HCT116 (cell line): ENCODE measurements around the gene ANKRD24. TPM values are rescaled to one million over a fixed set of nuclear protein-coding genes. Genes with fewer than 3 reads are reported as not detected.
"Not testable (repeated sequence)": the region's sequence is repeated elsewhere in the genome, so short reads cannot be mapped to it uniquely, and the experiment has no call there.

Experiments used
- ATAC-seq: fragments of 200-7000 bp; cut with Tn5 transposase; 2 replicates; pipeline ENCODE4 v1.9.1; 2020; ENCODE audit warnings: mild to moderate bottlenecking, moderate library complexity
- BruUV-seq: library from RNA; stranded (reverse); fragments of 400-500 nt; replicated peaks from 2 replicates; lab custom pipeline; 2021; lab: Mats Ljungman, UMichigan
- CTCF ChIA-PET: fragments of 300-600 bp; sonication (Branson Sonifier 250); formaldehyde crosslinking; loops from one replicate; lab custom pipeline; 2021; ENCODE audit warnings: antibody characterized with exemption; lab: Charles Lee
- POLR2A ChIA-PET: fragments of 300-600, 350-600 bp; sonication (Branson Sonifier 250); formaldehyde crosslinking; loops from one replicate; lab custom pipeline; 2021; ENCODE audit warnings: antibody characterized with exemption; lab: Charles Lee
- RAD21 ChIA-PET, 2 experiments: fragments of 300-600 bp; sonication (Branson Sonifier 250); formaldehyde crosslinking; loops; one replicate each; lab custom pipeline; 2023; ENCODE audit warnings: low total read pairs in 2 of 2; ENCODE audit not compliant: uncharacterized antibody in 2 of 2, unreplicated experiment in 2 of 2, low non-redundant PET in 1 of 2; lab: Charles Lee
- DNase-seq: peaks from one replicate; pipeline ENCODE4 v3.0.0-alpha.2; 2010; ENCODE audit warnings: low read depth, low spot score
- H2AFZ ChIP-seq: fragments of 200-600 bp; shearing (Covaris generic), sonication (generic); 2 replicates; pipeline ENCODE4 v1.6.1; 2017; ENCODE audit warnings: low read depth, mixed run types, mixed read lengths, antibody characterized with exemption, low read length; ENCODE audit not compliant: poor library complexity, severe bottlenecking
- H3K27ac ChIP-seq: 2 replicates; pipeline ENCODE4 v1.5.1; 2012; ENCODE audit warnings: low read depth, low read length
- H3K27me3 ChIP-seq: fragments of 200-600 bp; sonication (generic); 2 replicates; pipeline ENCODE4 v1.6.1; 2016; ENCODE audit warnings: mixed run types, low read length, mixed read lengths; ENCODE audit not compliant: insufficient read depth
- H3K36me3 ChIP-seq, 2 experiments: fragments of 200-500 bp in 1 of 2; fragments of 200-600 bp in 1 of 2; sonication (Bioruptor generic) in 1 of 2; sonication (generic) in 1 of 2; 2 replicates each; pipeline versions ENCODE4 v1.5.1 to v1.6.1; 2014 to 2016; ENCODE audit warnings: low read length in 2 of 2, inconsistent platforms in 1 of 2, mixed read lengths in 1 of 2, mixed run types in 1 of 2; ENCODE audit not compliant: insufficient read depth in 2 of 2, control insufficient read depth in 1 of 2
- H3K4me1 ChIP-seq, 2 experiments: fragments of 200-600 bp in 1 of 2; sonication (generic) in 1 of 2; 2 replicates each; pipeline versions ENCODE4 v1.5.1 to v1.6.1; 2012 to 2017; ENCODE audit warnings: low read length in 2 of 2, inconsistent platforms in 1 of 2, mild to moderate bottlenecking in 1 of 2, mixed read lengths in 1 of 2, mixed run types in 1 of 2, moderate library complexity in 1 of 2; ENCODE audit not compliant: insufficient read depth in 2 of 2, control insufficient read depth in 1 of 2
- H3K4me2 ChIP-seq: fragments of 200-600 bp; sonication (generic); 2 replicates; pipeline ENCODE4 v1.6.1; 2017; ENCODE audit warnings: mixed run types, low read length, mixed read lengths
- H3K4me3 ChIP-seq, 2 experiments: fragments of 200-600 bp in 1 of 2; sonication (generic) in 1 of 2; replicated peaks in 1 of 2; 2 replicates each; pipeline ENCODE4 v1.5.1; 2011 to 2016; ENCODE audit warnings: low read length in 2 of 2, control low read depth in 1 of 2, low read depth in 1 of 2, mild to moderate bottlenecking in 1 of 2, mixed read lengths in 1 of 2, mixed run types in 1 of 2
- H3K79me2 ChIP-seq: fragments of 200-600 bp; sonication (generic); 2 replicates; pipeline ENCODE4 v1.6.1; 2017; ENCODE audit warnings: mild to moderate bottlenecking, mixed run types, low read length, moderate library complexity, mixed read lengths; ENCODE audit not compliant: insufficient read depth
- H3K9ac ChIP-seq: fragments of 200-600 bp; sonication (generic); 2 replicates; pipeline ENCODE4 v1.6.1; 2016; ENCODE audit warnings: low read length, mixed read lengths
- H3K9me2 ChIP-seq: fragments of 200-600 bp; sonication (generic), shearing (Covaris generic); 2 replicates; pipeline ENCODE4 v1.6.1; 2017; ENCODE audit warnings: mixed run types, mild to moderate bottlenecking, moderate library complexity; ENCODE audit not compliant: insufficient read depth
- H3K9me3 ChIP-seq, 2 experiments: fragments of 200-500 bp in 1 of 2; fragments of 200-600 bp in 1 of 2; sonication (Bioruptor generic) in 1 of 2; sonication (generic) in 1 of 2; 2 replicates each; pipeline ENCODE4 v1.6.1; 2014 to 2017; ENCODE audit warnings: low read length in 2 of 2, mixed read lengths in 2 of 2, inconsistent platforms in 1 of 2, low read depth in 1 of 2, mild to moderate bottlenecking in 1 of 2, mixed run types in 1 of 2, moderate library complexity in 1 of 2; ENCODE audit not compliant: control insufficient read depth in 1 of 2, insufficient read depth in 1 of 2
- H4K20me1 ChIP-seq: fragments of 200-600 bp; sonication (generic), shearing (Covaris generic); 2 replicates; pipeline ENCODE4 v1.6.1; 2017; ENCODE audit warnings: mixed run types, mild to moderate bottlenecking, moderate library complexity; ENCODE audit not compliant: insufficient read depth
- CEBPB ChIP-seq: IDR thresholded peaks from 2 replicates; pipeline ENCODE4 v1.6.1; 2012; ENCODE audit warnings: low read depth
- EZH2phosphoT487 ChIP-seq: fragments of 200-600 bp; IDR thresholded peaks from 2 replicates; pipeline ENCODE4 v1.6.1; 2018; ENCODE audit warnings: antibody characterized with exemption, borderline replicate concordance
- JUND ChIP-seq: IDR thresholded peaks from 2 replicates; pipeline ENCODE4 v1.6.1; 2012
- POLR2A ChIP-seq: IDR thresholded peaks from 2 replicates; pipeline ENCODE4 v1.7.0; 2011; ENCODE audit warnings: borderline replicate concordance; ENCODE audit not compliant: insufficient read depth, insufficient read length; ENCODE audit errors: extremely low read depth
- SP1 ChIP-seq: IDR thresholded peaks from 2 replicates; pipeline ENCODE4 v1.6.1; 2012; ENCODE audit warnings: low read depth
- intact Hi-C: fragments of 100-400 bp; cut with micrococcal nuclease; formaldehyde crosslinking; loops from 2 replicates; pipeline ENCODE4 v1.10.0; 2022
- total RNA-seq: library from RNA; stranded (reverse); gene quantifications from one replicate; pipeline ENCODE4 v1.2.1, GENCODE V29; 2021; ENCODE audit not compliant: unreplicated experiment
- TF ChIP-seq, protein P1 (sequence below): IDR thresholded peaks from 2 replicates; pipeline ENCODE4 v1.6.1; 2012; ENCODE audit warnings: low read depth
- TF ChIP-seq, protein P2 (sequence below): IDR thresholded peaks from 2 replicates; pipeline ENCODE4 v1.6.1; 2012

Gene ANKRD24
- total RNA-seq, 1 experiment from 2014 or later = 1.7 TPM

DNA sequence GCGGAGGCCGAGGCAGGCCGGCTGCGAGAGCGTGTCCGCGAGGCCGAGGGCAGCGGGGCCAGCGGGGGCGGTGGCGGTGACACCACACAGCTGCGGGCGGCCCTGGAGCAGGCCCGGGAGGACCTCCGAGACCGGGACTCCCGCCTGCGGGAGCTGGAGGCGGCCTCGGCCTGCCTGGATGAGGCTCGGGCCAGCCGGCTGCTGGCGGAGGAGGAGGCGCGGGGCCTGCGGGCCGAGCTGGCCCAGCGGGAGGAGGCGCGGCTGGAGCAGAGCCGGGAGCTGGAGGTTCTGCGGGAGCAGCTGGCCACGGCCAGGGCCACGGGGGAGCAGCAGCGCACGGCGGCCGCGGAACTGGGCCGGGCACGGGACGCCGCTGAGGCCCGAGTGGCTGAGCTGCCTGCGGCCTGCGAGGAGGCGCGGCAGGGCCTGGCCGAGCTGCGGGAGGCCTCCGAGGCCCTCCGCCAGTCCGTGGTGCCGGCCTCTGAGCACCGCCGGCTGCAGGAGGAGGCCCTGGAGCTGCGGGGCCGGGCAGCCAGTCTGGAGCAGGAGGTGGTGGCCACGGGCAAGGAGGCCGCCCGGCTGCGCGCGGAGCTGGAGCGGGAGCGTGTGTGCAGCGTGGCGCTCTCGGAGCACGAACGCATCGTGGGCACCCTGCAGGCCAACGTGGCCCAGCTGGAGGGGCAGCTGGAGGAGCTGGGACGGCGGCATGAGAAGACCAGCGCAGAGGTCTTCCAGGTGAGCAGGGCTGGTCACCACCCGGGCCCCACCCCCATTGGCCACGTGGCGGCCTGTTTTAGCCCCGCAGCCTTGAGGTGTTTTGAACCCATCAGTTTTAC is 35.2 kb downstream of the ANKRD24 start (continued):
- TF ChIP-seq CEBPB (no peak), SP1 (no peak), POLR2A (no peak), JUND (no peak), EZH2phosphoT487 (no peak)
- TF ChIP-seq, protein P1, sequence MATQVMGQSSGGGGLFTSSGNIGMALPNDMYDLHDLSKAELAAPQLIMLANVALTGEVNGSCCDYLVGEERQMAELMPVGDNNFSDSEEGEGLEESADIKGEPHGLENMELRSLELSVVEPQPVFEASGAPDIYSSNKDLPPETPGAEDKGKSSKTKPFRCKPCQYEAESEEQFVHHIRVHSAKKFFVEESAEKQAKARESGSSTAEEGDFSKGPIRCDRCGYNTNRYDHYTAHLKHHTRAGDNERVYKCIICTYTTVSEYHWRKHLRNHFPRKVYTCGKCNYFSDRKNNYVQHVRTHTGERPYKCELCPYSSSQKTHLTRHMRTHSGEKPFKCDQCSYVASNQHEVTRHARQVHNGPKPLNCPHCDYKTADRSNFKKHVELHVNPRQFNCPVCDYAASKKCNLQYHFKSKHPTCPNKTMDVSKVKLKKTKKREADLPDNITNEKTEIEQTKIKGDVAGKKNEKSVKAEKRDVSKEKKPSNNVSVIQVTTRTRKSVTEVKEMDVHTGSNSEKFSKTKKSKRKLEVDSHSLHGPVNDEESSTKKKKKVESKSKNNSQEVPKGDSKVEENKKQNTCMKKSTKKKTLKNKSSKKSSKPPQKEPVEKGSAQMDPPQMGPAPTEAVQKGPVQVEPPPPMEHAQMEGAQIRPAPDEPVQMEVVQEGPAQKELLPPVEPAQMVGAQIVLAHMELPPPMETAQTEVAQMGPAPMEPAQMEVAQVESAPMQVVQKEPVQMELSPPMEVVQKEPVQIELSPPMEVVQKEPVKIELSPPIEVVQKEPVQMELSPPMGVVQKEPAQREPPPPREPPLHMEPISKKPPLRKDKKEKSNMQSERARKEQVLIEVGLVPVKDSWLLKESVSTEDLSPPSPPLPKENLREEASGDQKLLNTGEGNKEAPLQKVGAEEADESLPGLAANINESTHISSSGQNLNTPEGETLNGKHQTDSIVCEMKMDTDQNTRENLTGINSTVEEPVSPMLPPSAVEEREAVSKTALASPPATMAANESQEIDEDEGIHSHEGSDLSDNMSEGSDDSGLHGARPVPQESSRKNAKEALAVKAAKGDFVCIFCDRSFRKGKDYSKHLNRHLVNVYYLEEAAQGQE = no peak
- TF ChIP-seq, protein P2, sequence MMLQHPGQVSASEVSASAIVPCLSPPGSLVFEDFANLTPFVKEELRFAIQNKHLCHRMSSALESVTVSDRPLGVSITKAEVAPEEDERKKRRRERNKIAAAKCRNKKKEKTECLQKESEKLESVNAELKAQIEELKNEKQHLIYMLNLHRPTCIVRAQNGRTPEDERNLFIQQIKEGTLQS = no peak

DNA sequence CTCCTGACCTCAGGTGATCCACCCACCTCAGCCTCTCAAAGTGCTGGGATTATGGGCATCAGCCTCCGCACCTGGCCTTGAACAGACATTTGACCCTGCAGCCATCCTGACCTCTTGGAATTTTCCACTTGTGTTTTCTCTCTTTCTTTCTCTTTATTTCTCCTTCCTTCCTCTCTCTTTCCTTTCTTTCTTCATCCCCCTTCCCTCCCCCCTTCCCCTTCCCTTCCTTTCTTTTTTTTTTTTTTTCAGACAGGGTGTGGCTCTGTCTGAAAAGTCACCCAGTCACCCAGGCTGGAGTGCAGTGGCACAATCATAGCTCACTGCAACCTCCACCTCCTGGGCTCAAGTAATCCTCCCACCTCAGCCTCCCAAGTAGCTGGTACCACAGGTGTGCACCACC is 36.0 kb downstream of the ANKRD24 start:
- H3K9me2 ChIP-seq, H3K27ac ChIP-seq, ATAC-seq, H3K9me3 ChIP-seq, BruUV-seq, H3K36me3 ChIP-seq, H3K79me2 ChIP-seq, POLR2A ChIA-PET, CTCF ChIA-PET, RAD21 ChIA-PET, H3K27me3 ChIP-seq, H2AFZ ChIP-seq, H4K20me1 ChIP-seq, H3K4me3 ChIP-seq, H3K9ac ChIP-seq, intact Hi-C loops, H3K4me2 ChIP-seq, DNase-seq: not testable (repeated sequence)
- peaks cover 11 to 23% of the 10 kb centered on the region in 2 experiments for H3K4me1 ChIP-seq
